Fibroblast of mammary gland (primary cell): Measurements from ENCODE around the gene ZFYVE28.
A peak's percentile ranks its signal among the peaks of the same experiment; 100 is the strongest.

Source experiments
- DNase-seq: peaks from one replicate; pipeline ENCODE4 v3.0.0-alpha.2; 2010; ENCODE audit warnings: low read depth
- H3K4me3 ChIP-seq: 2 replicates; pipeline ENCODE4 v1.5.1; 2011; ENCODE audit warnings: low read depth, mild to moderate bottlenecking, low read length, moderate library complexity; ENCODE audit not compliant: control insufficient read depth
- TF ChIP-seq, protein P1 (sequence below): conservative IDR thresholded peaks from 2 replicates; pipeline ENCODE4 v1.5.1; 2011; ENCODE audit warnings: low read depth, low read length, inconsistent platforms; ENCODE audit not compliant: control insufficient read depth, insufficient read depth

ZFYVE28 gene

DNA sequence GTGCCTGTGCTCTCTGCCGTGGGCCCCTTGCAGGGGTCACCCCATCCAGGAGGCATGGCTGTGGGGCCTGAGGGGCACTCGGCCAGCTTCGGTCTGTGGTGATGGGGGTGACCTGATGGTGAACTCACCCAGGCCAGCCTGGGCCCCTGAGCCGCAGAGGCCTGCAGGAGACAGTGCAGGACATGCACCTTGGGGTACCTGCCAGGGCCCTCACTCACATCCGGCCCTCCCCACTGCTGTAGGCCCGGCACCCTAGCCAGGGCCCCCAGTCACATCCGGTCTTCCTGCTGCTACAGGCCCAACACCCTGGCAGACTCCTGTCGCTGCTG lies 7.6 kb upstream of the ZFYVE28 start:
- no peak for DNase-seq
- TF ChIP-seq, protein P1, sequence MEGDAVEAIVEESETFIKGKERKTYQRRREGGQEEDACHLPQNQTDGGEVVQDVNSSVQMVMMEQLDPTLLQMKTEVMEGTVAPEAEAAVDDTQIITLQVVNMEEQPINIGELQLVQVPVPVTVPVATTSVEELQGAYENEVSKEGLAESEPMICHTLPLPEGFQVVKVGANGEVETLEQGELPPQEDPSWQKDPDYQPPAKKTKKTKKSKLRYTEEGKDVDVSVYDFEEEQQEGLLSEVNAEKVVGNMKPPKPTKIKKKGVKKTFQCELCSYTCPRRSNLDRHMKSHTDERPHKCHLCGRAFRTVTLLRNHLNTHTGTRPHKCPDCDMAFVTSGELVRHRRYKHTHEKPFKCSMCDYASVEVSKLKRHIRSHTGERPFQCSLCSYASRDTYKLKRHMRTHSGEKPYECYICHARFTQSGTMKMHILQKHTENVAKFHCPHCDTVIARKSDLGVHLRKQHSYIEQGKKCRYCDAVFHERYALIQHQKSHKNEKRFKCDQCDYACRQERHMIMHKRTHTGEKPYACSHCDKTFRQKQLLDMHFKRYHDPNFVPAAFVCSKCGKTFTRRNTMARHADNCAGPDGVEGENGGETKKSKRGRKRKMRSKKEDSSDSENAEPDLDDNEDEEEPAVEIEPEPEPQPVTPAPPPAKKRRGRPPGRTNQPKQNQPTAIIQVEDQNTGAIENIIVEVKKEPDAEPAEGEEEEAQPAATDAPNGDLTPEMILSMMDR = no peak

DNA sequence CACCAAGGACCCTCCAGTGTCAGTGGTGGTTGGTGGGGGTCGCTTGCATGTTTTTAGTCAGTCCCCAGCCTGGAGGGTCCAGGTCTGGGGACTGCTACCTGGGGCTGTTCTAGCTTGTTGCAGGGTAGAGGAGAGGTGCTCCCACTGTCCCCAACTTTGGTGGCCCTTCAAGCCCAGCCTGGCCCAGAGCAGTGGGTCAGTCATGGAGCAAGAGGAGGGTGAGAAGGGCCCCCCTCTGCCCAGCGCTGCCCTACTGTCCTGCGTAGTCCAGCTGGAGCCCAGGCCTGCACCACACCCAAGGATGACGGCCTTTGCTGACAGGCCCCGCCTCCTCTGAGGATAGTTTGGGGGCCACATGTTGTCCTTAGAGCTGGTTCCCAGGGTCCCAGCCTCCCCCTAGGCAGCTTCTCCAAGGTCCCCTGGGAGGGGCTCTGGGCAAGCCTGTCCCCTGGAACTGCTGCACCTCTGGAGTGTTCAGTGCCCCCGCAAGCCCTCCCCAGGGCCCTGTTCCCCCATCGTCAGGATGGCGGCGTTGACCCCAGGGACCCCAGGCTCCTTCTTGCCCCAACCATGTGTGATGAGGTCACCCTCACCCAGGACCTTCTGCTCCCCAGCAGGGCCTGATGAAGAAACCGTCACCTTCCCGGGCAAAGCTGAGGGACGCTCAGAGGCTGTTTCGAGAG lies 7.1 kb upstream of the ZFYVE28 start:
- no peak overlapping the region for H3K4me3 ChIP-seq
- TF ChIP-seq, protein P1 = no peak
- no peak for DNase-seq

More for the DNA sequence above, 7.6 kb upstream of the ZFYVE28 start:
- H3K4me3 ChIP-seq = no peak overlapping the region

DNA sequence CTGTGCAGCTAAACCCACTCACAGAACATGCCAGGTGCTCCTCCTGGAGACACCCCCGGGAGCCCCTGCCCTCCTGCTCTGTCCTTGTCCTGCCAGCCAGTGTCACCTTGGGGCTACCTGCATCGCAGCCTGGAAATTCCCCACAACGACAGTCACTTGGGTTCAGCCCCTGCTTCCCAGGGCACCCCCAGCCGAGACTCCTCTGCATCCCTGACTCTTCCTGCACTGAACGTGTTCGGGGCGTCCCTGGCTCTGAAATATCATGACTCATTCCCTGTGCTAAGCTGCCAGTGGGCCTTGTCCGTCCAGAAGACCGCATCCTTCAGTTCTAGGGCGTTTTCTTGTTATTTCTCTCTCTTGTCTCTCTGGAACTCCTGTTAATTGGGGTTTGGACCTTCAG lies 6.1 kb upstream of the ZFYVE28 start:
- H3K4me3 ChIP-seq = no peak overlapping the region
- TF ChIP-seq, protein P1 = no peak
- DNase-seq = peak; percentile 62

DNA sequence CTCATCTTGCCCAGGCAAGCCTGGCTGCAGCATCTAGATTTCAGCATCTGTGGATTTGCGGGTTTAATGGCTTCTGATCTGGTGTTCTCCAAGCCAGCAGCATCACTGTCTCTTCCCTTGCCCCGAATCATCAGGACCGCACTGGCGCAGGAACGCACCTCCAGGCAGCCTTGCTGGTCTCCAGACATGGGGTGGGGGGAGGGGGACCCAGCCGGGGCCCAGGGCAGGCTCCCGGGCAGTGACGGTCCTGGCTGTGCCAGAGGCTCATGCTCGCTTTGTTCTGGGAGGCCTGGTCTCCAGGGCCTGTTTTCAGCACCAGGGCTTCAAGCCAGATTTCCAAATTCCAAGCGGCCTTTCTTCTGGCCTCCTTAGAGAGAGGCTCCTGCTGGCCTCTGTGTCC lies 5.2 kb upstream of the ZFYVE28 start:
- TF ChIP-seq, protein P1 = no peak
- no peak overlapping the region for H3K4me3 ChIP-seq
- no peak for DNase-seq

DNA sequence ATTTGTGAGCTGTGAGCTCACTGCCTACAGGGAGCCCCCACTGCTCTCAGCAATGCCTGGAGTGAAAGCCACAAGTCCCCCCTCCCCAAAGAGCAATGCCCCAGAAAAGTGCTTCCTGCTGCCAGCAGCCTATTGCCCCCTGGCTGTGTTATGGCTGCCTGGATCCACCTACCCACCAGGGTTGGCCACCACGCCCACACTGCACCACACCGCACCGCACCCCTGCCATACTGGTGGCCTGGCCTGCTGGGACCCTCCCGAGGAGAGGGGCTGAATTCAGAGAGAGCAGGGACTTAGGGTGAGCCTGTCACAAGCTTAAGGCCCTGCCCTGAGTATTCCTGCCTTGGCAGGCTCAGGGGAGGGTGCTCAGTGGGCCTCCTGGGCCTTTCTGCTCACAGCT lies 4.6 kb upstream of the ZFYVE28 start:
- no peak for DNase-seq
- TF ChIP-seq, protein P1 = no peak
- H3K4me3 ChIP-seq = no peak overlapping the region

DNA sequence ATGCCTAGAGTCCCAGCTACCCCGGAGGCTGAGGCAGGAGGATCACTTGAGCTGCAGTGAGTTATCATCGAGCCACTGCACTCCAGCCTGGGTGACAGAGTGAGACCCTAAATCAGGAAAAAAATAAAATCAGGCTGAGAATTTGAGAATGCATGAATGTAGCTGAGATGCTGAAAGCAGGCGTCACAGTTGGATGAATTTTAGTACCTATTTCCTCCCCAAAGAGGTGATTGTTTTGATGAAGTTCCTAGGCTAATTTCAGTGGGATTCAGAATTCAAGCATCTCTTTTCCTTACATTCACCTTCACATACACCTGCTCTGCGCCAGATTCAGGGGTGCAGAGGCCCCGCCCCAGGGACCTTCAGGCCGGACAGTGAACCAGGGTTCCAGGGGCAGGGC lies 3.5 kb upstream of the ZFYVE28 start:
- TF ChIP-seq, protein P1 = no peak
- H3K4me3 ChIP-seq = no peak overlapping the region
- no peak for DNase-seq

DNA sequence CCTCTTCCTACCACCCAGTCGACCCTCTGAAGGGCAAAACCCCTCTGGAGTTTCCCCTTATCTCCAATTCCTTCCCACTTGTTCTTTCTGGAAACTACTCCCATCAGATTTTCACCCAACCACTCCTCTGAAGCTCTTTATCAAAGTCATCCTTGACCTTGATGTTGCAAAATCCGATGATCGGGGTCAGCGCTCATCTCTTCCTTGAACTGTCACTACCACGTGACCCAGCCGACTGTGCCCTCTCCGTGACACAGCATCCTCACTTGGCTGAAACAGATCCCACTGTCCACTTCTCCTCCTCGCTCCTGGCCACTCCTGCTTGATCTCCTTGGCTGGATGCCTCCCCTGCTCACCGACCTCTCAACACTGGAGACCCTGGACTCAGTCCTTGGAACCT lies 1.4 kb upstream of the ZFYVE28 start:
- no peak for DNase-seq
- no peak overlapping the region for H3K4me3 ChIP-seq
- TF ChIP-seq, protein P1 = no peak
